GM10266 (cell line): ENCODE results near the gene LRRC55.

ENCODE experiments used
- DNase-seq: peaks from one replicate; pipeline ENCODE4 v3.0.0; 2012; ENCODE audit errors: extremely low spot score
- CTCF ChIP-seq: IDR thresholded peaks from 2 replicates; pipeline ENCODE4 v1.5.1; 2012; ENCODE audit warnings: mild to moderate bottlenecking, low read depth; ENCODE audit not compliant: control insufficient read depth, insufficient read depth; ENCODE audit errors: missing control alignments

Gene LRRC55

GRCh38 chr11:57172031-57172430 is 9.7 kb upstream of the LRRC55 start:
- DNase-seq, result no peak
- no peak for TF ChIP-seq CTCF

GRCh38 chr11:57174656-57175055 is 7.1 kb upstream of the LRRC55 start:
- DNase-seq, result no peak
- TF ChIP-seq CTCF, result no peak

- TF ChIP-seq CTCF, result no peak
- DNase-seq, result no peak
These were observed 6.3 kb upstream of the LRRC55 start for GRCh38 chr11:57175478-57175877.

- TF ChIP-seq CTCF, result no peak
These were observed 3.4 kb upstream of the LRRC55 start for GRCh38 chr11:57178334-57178733.

GRCh38 chr11:57179681-57180080 is 2.1 kb upstream of the LRRC55 start:
- DNase-seq, result no peak
- no peak for TF ChIP-seq CTCF

More at GRCh38 chr11:57178334-57178733, 3.4 kb upstream of the LRRC55 start:
- DNase-seq, result no peak

GRCh38 chr11:57180081-57180561 is 1.6 kb upstream of the LRRC55 start:
- TF ChIP-seq CTCF, result no peak
- DNase-seq, result no peak

DNA sequence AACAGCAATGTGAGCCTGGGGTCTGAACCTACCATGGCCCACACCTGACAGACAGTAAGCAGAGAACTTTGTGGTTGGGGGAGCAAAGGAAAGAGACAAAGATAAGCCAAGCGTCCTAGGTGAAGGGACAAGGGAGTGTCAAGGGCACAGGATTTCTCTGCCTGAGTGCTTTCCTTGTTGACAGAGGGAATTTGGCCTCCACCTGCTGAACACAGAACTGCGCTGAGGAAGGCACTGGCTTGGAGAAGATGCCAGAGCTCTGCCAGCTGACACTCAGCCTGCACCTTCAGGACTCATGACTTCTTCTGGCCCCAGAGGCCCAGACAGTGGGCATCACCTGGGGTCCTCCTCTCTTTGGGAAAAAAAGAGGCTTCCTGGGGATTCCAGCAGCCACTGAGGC is 789 bp upstream of the LRRC55 start:
- DNase-seq, result no peak
- no peak for TF ChIP-seq CTCF
